Measurements from ENCODE around the gene OR1A1. TPM values are rescaled to one million over a fixed set of nuclear protein-coding genes. Genes with fewer than 3 reads are reported as not detected.

The OR1A1 gene
- total and polyA plus RNA-seq, 2 of the 13 experiments (the other 11 are each of a cell fraction or from before 2014, with no cell fraction given), result not detected

Other genes with a start within 250 kb of the OR1A1 start
- gene OR1D5, start 144.1 kb upstream of the OR1A1 start, total RNA-seq (2016; rRNA removed; fragmentation: Illumina TruSeq; extraction: Trizol), result not detected in 2 replicates
- not detected in 2 replicates for gene OR1D5, start 144.1 kb upstream of the OR1A1 start, polyA plus RNA-seq (2011; rRNA removed)
- gene OR1D2, start 103.2 kb upstream of the OR1A1 start, total RNA-seq (2016; rRNA removed; fragmentation: Illumina TruSeq; extraction: Trizol), result not detected in 2 replicates
- gene OR1D2, start 103.2 kb upstream of the OR1A1 start, polyA plus RNA-seq (2011; rRNA removed), result not detected in 2 replicates
- gene OR1G1, start 80.1 kb upstream of the OR1A1 start, total RNA-seq (2016; rRNA removed; fragmentation: Illumina TruSeq; extraction: Trizol), result not detected in 2 replicates
- not detected in 2 replicates for gene OR1G1, start 80.1 kb upstream of the OR1A1 start, polyA plus RNA-seq (2011; rRNA removed)
- gene OR1A2, start 10.1 kb upstream of the OR1A1 start, total RNA-seq (2016; rRNA removed; fragmentation: Illumina TruSeq; extraction: Trizol), result not detected in 2 replicates
- gene OR1A2, start 10.1 kb upstream of the OR1A1 start, polyA plus RNA-seq (2011; rRNA removed), result not detected in 2 replicates
- gene OR3A1, start 90.7 kb downstream of the OR1A1 start, total RNA-seq (2016; rRNA removed; fragmentation: Illumina TruSeq; extraction: Trizol), result not detected in 2 replicates
- not detected in 2 replicates for gene OR3A1, start 90.7 kb downstream of the OR1A1 start, polyA plus RNA-seq (2011; rRNA removed)
- not detected in 2 replicates for gene OR3A2, start 178.6 kb downstream of the OR1A1 start, total RNA-seq (2016; rRNA removed; fragmentation: Illumina TruSeq; extraction: Trizol)
- gene OR3A2, start 178.6 kb downstream of the OR1A1 start, polyA plus RNA-seq (2011; rRNA removed), result not detected in 2 replicates
- gene OR1E1, start 190.7 kb downstream of the OR1A1 start, total RNA-seq (2016; rRNA removed; fragmentation: Illumina TruSeq; extraction: Trizol), result not detected in 2 replicates
- gene OR1E1, start 190.7 kb downstream of the OR1A1 start, polyA plus RNA-seq (2011; rRNA removed), result not detected in 2 replicates
- not detected in 2 replicates for gene OR3A3, start 203.7 kb downstream of the OR1A1 start, total RNA-seq (2016; rRNA removed; fragmentation: Illumina TruSeq; extraction: Trizol)
- not detected in 2 replicates for gene OR3A3, start 203.7 kb downstream of the OR1A1 start, polyA plus RNA-seq (2011; rRNA removed)
- gene OR1E2, start 226.2 kb downstream of the OR1A1 start, total RNA-seq (2016; rRNA removed; fragmentation: Illumina TruSeq; extraction: Trizol), result not detected in 2 replicates
- not detected in 2 replicates for gene OR1E2, start 226.2 kb downstream of the OR1A1 start, polyA plus RNA-seq (2011; rRNA removed)